HG02588 (cell line): ENCODE results near the gene MRM3.
"Not testable (repeated sequence)": the region's sequence is repeated elsewhere in the genome, so short reads cannot be mapped to it uniquely, and the experiment has no call there.

Source experiments
- ATAC-seq: cut with Tn5 transposase; IDR thresholded peaks from one replicate; pipeline ENCODE4 v1.9.1; 2021; ENCODE audit warnings: mild to moderate bottlenecking, moderate library complexity; ENCODE audit not compliant: unreplicated experiment

The MRM3 gene

DNA sequence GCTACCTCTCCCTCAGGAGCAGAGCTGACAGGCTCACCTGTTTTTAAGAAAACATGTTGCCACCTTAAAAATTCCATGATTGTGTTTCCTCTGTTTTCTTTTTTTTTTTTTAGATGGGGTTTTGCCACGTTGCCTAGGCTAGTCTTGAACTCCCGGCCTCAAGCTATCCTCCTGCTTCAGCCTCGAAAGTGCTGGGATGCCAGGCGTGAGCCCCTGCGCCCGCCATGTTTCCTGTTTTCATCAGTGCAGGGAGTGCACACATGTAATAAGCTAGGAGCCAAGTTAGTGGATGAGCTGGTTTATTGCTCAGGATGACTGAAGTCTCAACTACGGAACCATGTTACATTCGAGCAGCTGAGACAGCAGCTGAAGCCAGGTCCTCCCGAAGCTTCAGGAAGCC, 13.6 kb downstream of the MRM3 start:
- no peak for ATAC-seq

DNA sequence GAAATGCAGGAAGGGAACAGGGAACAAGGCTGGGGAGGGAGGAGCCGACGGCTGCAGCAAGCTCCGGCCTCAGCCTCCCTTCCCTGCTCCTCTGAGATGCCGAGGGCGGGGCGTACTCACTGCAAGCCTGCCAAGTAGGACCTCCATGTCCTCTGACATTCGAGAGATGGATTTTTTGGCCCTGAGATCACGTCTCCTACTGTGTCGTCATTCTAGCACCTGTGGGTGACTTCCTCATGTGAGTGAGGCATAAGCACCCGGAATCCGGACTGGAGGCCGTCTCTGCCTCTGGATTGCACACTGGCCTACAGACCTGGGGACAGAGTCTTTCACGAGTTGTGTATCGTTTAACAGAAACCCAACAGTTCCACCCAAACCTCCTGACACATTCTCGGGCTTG, 14.5 kb downstream of the MRM3 start:
- no peak for ATAC-seq

DNA sequence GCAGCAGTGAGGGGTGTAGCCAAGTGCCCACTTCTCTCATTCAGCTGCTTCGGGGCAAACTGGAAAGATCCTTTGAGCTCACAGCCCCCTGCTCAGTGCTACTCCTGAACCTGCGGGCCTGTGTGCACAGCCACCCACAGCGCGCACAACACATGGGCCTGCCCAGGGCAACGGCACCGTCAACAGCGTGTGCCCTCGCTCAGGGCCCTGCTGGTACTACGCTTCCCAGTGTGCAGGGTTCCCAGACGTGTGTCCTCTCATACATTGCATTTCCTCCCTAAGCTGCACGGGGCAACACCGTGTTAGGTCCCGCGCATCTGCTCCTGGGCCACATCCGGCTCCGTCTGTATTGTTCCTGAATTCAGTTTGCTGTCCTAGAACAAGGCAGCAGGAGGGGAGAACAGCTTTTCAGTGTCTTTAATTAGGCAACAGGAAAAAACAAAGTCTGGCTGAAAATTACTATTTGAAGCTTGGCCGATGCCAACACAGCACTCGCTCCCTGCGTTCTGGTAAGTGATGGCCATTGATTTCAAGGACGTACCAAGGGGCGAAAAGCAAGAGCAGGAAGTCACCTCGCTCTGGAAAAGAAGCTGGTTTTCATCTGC, 15.2 kb downstream of the MRM3 start:
- no peak for ATAC-seq

DNA sequence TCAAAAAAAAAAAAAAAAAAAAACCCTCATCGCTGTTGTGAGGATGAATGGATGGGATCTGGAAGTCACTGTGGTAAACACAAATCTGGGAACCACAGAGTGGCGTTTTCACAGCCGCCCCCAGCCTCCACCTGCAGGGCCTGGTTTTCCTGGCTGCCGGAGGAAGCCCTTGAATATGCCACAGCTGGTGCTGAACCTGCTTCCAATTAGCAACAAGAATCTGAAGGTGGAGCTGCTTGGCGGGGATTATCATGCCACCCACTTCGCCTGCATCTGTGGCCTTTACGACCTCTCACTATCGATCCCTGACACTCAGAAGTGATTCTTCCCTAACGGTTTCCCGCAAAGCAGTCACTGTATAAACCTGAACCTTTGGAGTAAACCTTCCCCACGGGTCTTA, 16.1 kb downstream of the MRM3 start:
- no peak for ATAC-seq

DNA sequence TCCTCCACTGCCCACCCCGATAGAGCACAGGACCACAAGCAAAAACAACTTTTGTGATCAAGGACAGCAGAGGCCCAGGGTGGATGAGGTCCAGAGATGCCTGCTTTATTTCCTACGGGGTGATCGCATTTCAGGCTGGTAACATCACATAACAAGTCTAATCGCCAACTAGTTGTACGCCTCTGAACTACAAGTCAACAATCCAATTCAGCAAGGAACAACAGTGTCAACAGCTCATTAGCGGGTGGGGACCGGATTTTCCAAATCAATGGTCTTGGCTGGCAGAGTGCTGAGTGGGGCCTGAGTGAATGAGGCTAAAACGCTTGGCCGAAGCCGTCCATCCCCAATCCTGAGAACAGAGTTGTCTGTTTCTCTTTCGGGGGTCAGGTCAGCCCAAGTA, 17.1 kb downstream of the MRM3 start:
- ATAC-seq: no peak

DNA sequence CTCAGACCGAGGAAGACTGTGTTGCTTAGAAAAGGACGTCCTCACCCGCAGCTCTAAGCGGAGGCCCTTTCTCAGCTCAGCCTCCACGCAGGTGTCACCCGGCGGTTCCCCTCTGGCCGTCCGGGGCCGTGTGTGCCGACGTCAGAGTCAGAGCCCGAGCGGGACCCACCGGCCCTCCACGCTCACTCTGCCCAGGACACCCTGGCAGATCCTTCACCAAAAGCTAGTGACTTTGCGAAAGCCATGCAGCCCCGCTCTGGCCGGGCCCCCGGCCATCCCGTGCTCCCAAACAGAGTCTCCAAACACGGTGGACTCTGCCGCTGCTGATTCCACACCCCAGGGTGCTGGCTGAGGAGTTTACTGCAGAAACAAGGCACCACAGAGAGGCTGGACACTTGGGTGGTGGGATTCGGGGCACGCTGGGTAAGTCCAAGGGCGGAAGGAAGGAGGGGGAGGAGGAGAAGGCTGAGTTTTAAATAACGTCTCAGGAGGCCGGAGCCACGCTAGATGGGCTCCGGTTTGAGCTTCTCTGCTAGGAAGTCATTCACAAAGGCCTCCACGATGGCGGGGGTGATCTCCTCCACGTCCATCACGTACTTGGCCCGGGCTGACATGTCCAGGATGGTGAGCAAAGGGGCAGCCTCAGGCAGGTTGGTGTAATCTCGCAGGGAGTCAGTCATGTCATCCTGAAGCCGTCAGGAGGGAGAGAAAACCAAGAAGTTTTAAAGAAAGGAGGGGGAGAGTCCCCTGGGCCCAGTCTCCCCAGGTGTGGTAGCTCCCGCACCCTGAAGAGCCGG, 18.5 kb downstream of the MRM3 start:
- ATAC-seq: no peak

DNA sequence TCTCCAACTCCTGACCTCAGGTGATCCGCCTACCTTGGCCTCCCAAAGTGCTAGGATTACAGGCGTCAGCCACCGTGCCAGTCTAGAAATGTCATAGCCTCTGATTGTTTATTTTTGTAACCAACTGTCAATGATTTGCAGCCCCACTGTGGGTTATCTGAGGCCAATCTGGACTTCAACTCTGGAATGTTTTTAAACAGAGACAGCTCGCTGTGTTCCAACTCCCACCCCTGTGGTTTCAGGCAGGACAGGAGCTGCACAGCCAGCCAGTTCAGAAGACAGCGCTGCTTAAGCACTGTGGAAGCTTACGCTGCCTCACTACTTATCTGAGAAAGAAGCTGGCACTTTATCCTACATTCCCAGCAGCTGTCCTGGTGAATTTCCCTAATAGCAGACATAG, 19.5 kb downstream of the MRM3 start:
- ATAC-seq: no peak

DNA sequence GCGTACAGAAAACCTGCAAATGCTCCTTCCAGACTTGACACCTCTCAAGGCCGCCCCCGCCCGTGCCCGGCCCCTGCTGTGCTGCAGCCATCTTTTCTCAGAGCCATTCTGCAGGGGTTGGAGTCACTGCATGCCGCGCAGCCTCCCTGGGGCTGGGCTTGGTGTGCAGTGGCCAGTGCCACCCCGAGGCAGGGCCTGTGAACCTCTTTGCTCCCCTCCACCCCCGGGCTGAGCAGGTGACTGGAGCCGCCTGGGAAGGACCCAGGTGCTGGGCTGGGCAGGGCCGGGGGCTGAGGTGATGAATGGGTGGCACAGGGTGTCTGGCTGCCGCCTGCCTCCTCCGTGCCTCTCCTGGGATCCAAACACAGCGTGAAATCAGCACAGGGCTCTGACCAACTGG, 20.3 kb downstream of the MRM3 start:
- ATAC-seq: no peak

DNA sequence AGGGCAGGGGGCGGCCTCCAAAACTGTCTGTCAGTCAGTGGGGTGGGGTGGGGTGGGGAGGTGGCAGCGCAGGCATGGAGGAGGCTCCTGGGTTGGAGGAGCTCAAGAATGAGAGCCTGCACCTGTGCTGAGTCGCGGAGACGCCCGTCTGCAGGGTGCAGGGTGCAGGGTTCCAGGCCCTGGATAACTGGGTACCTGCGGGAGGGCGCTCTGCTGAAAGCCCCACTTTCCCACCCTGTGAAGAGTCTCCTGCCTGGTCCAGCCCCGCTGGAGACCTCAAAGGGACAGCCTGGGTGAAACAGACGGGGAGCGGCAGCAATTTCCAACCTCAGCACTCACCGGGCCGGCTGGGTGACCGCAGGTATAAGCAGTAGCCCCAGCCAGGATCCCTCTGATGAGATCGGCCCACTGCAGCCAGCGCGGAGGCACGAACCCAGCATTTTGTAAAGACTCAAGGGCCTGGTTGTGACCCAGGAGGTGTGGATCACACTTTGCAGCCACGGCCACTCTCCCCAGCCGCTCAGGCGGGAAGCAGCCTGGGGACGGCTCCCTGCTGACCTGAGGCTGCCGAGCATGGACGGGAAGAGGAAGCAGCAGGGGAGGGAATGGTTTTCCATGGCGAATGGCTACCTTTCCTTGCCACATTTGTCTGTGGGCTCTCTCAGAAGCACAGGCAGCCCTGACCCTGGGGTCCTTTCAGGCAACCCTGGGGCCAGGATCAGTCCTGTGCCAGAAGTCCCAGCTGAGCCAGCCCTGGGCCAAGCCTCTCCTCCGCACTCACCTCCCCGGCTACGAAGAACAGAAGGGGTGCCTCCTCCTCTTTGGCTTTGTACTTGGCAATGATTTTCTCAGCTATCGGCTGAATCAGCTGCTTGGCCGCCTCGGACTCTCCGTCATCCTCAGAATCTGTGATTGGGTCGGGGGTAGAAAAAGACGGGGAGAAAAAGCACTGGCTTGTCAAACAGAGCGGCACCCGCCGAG, 21.0 kb downstream of the MRM3 start:
- ATAC-seq: no peak

DNA sequence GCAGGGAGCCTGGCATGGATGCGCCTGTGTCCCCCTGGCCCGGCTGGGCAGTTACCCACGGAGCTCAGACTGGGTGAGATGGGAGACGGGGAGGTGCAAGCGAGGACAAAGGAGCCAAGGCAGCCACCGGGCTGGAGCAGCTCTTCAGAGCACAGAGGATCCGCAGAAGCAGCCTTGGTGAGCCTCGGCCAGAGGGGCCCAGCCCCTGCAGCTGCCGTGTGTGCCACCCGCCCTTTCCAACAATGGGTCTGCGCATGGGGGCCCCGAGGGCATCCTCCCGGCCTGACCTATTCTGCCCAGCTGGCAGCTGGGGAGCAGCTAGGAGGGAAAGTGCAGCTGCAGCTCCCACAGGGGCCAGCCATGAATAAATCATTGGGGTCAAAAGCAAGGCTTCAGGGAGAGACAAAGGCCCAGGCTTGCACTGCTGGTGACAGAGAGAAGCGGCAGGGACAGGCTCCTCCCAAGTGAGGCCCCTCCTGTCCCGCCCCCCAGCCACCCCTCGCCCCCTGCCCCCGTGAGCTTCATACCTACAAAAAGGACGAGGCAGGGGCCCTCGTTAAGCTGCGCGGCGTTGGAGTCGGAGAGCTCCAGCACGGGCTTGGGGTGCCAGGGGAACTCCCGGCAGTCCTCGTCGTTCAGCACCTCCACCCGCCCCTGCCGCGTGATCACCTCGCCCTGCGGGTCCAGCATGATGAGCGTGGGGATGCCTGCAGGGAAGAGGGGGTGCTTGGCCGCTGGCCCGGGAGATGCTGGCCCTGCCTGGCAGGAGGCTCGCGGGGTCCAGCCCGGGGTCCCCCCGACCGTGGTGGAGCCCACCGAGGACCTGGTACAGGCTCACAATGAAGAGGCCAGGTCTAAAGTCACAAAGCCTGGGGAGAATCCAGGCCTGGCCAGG, 22.6 kb downstream of the MRM3 start:
- ATAC-seq: no peak

DNA sequence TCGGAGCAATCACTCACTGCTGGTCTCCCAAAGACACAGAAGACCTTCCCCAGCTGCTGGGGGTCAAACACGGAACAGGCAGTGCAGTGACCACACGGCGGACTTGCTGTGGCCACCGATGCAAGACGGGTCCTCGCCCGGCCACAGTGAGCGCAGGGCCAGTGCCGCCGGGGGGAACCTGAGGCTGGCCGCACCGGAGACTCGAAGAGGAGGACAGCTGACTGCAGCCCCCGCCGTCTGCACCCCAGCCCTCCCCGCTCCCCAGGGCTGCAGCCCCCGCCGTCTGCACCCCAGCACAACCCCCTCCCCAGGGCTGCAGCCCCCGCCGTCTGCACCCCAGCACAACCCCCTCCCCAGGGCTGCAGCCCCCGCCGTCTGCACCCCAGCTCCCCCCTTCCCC, 23.7 kb downstream of the MRM3 start:
- ATAC-seq: not testable (repeated sequence)

DNA sequence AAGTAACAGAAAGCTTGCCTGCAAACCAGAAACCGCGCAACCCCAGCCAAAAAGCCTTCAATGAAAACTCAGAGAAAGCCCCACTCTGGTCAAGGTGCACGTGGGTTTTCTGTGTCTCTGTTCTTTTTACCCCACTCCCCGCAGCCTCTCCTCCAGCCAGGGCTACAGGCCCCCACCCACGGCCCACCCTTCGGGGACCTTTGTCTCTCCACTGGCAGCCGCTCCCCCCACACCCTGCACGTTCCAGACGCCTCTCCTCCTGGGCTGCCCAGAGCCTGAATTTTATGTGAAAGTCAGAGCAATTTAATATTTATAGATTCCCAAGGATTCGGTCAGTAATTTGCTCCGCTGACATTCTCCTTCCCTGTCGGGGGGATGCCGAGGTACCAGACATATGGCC, 24.2 kb downstream of the MRM3 start:
- ATAC-seq: no peak

DNA sequence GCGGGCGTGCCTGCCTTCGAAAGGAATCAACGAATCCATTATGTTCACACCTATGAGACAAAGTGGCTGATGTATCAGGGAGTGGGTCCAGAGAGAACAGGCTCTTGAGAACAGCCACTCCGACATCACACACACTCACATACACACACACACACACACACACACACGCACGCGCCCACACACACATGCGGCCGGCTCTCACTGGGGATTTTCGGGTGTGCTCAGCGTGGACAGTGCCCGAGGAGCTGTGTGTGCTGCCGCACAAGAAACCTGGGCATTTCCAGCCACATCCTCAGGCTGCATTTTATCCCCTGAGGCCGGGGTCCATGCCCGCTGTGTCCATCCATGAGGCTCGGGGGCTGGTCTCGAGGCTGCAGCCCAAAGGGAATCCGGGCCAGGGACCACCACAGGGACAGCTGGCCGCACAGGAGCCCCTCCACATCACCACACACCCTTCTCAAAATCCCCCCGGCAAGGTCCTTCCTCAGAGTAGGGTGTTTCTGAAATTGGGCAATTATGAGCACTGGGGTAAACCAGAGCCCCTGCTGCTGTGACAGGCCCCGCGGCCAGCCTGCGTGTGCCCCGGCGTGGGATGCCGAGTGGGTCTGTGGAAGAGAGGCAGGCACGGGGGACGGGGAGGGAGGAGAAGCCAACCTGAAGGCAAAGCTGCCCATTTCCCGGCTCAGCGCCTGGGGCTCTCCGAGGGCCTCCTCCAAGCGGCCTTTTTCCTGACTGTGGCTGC, 24.8 kb downstream of the MRM3 start:
- no peak for ATAC-seq

DNA sequence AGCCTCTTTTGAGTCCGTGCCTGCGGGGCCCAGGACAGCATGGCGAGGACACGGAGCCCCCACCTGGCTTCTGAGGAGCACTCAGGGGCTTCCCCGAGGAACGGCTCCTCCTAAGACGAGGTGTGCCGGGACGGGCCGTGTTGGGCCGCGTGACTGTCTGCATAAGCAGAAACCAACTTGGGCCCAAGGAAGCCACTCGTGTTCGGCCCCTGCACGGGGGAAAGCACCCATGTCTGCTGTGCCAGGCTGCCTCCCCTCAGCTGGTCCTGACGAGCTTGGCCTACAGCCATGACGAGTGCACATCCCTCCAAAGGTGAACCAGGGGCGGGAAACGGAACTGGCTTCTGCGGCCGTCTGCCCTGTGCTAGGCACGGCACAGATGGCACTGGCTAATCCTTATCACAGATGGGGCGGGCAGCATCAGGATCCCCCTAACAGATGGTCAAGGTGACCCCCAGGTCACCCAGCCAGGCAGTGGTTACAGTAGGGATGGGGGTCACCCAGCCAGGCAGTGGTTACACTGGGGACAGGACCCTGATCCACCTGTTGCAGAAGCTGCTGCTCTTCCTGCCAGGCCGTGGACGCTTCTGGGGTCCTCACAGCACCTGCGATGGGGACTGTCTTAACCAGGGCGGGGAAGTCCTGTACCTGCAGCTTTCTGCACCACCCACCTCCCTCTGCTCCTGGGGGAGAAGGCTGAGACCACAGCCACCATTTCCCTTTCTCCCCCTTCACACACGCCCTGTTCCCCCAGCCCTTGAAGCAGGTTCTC, 25.6 kb downstream of the MRM3 start:
- ATAC-seq: no peak

DNA sequence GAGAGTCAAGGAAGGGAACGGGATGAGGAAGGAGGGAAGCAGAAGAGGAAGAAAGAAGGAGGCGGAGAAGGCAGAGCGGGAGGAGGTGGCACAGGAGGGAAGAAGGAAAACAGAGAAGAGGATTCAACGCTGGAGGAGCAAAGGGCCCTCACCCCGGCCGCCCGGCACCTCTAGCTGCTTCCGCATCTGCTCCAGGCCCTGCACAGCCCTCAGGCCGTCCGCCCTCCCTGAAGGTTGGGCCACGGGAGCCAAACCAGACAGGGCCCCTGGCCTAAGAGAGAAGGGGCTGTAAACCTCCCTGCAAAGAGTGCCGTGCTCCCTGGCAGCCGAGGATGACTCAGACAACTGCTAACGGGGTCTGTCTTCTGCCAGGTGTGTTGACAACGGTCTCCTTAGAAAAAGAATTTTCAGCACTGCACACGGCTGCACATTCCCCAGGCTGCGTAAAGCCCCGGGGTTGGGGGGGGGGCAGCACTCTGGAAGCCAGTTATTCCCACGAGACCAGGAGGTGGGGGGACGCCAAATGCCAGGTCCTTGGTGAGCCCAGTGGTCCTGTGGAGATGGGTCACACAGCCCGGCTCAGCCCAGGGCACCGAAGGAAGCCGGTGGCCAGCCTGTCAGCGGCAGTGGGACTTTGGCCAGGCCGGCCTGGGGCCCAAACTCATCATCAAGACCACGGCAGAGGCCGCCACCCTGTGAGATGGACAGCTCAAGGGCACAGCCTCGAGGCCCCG, 29.1 kb downstream of the MRM3 start:
- no peak for ATAC-seq

DNA sequence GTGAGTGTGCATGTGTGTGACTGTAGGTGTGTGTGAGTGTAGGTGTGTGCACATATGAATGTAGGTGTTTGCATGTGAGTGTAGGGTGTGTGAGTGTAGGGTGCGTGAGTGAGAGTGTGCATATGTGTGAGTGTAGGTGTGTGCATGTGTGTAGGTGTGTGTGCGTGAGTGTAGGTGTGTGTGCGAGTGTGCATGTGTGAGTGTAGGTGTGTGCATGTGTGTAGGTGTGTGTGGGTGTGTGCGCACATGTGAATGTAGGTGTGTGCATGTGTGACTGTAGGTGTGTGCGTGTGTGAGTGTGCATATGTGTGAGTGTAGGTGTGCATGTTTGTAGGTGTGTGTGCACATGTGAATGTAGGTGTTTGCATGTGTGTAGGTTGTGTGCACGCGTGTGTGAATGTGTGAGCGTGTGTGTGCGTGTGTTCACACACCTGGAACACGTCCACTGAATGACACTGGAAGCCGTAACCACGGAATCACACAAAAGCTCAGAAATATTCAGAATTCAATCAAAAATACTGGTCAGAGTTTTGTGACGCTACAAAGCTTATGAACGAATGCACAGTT, 30.6 kb downstream of the MRM3 start:
- ATAC-seq: no peak

DNA sequence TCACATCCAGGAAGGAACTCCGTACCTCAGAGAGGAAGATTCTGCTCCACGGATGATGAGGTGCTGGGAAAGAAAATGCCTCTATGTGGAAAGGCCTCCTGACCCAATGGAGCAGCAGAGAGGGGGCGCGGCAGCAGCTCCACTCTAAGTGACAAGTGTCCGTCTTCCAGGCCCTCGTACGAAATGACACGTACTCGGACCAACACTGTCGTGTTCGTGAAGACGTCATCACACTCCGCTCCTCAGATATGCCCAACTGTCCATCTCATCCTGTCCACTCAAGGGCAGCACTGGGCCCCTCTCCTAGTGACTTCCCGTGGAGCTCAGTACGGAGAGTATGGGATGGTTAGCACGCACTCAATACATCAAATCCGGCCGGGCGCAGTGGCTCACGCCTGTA, 32.2 kb downstream of the MRM3 start:
- no peak for ATAC-seq

DNA sequence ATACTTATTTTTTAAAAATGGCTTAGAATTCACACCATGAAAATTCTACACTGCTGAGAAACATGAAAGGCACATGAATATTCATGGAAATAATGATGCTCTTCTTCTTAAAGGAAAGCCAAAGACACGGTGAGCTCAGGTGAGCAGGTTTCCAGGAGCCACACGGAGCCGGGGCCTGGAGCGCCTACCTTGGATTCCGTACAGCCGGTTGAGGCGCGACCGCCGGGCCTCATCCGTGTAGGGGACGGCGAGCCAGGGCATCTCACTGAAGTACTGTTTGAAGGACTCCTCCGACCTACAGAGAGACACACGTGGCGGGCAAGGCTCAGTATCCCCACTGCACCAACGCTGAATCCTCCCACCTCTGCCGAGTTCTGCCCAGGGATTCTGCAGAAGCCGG, 37.1 kb downstream of the MRM3 start:
- no peak for ATAC-seq
